HG03039 (cell line): Measurements from ENCODE around the gene NF1.
A peak's percentile ranks its signal among the peaks of the same experiment; 100 is the strongest.
"Not testable (repeated sequence)": the region's sequence is repeated elsewhere in the genome, so short reads cannot be mapped to it uniquely, and the experiment has no call there.

ENCODE experiments used
- ATAC-seq: cut with Tn5 transposase; IDR thresholded peaks from one replicate; pipeline ENCODE4 v1.9.1; 2021; ENCODE audit warnings: mild to moderate bottlenecking, moderate library complexity; ENCODE audit not compliant: unreplicated experiment

NF1 gene

DNA sequence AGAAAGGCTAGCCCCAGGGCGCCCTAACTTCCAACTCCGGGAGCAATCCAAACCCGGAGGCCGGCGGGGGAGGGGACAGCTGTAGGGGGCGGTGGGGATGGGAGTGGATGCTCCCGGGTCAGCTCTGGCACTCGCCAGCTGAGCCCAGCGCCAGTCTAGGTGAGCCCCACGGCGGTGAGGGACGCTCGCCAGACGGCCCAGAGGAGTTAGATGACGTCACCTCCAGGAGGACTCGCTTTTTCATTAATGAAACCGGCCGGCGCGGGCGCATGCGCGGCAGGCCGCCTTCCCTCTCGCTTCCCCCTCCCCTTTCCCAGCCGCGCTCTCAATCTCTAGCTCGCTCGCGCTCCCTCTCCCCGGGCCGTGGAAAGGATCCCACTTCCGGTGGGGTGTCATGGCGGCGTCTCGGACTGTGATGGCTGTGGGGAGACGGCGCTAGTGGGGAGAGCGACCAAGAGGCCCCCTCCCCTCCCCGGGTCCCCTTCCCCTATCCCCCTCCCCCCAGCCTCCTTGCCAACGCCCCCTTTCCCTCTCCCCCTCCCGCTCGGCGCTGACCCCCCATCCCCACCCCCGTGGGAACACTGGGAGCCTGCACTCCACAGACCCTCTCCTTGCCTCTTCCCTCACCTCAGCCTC lies at the start of gene NF1:
Gene NF1 (plus strand): TSS at position 378 of the 636 bp plus-strand sequence. CDS start 333 bp downstream, outside the sequence.
- ATAC-seq, result peak; percentile 84

GRCh38 chr17:31046856-31047425 lies 47.8 kb upstream of the NF1 start:
- ATAC-seq, result not testable (repeated sequence)

GRCh38 chr17:31048142-31048541 lies 46.6 kb upstream of the NF1 start:
- no peak for ATAC-seq

- no peak for ATAC-seq
Measured at GRCh38 chr17:31048780-31049179, 46.0 kb upstream of the NF1 start.

GRCh38 chr17:31050948-31051347 lies 43.8 kb upstream of the NF1 start:
- no peak for ATAC-seq

GRCh38 chr17:31051506-31051905 lies 43.3 kb upstream of the NF1 start:
- ATAC-seq, result no peak

GRCh38 chr17:31052187-31052889 lies 42.4 kb upstream of the NF1 start:
- no peak for ATAC-seq

DNA sequence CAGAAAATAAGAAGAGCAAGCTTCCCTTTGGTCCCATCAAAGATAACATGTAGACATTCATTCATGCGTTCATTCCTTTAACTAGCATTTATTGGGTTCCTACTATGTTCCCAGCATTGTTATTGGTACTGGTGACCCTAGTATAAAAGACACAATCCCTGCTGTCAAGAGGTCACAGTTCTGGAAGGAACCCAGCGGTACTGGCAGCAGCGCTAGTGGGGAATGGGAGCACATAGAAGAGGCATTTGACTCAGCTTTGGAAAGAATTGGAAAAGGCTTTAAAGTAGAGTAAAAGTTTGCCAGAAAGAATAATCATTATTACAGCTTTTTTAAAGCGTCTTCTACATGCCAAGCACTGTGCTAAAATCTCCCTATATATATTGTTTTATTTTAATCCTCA lies 41.7 kb upstream of the NF1 start:
- ATAC-seq, result no peak

DNA sequence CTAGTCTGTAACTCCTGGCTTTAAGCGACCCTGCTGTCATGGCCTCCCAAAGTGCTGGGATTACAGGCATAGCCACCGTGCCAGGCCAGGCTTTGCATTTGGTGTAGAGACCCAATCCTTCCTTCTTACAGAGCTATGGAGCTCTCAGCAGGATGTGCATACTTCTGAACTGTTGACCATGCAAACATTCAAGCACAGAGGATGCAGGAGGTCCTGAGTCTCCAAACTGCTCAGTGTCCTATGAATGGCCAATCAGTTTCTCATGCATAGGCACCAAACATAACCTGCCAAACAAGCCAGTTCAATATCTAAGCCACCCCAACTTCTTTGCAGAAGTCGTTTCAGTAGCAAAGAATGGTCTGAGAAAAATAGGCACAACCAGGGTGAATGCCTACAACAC lies 40.0 kb upstream of the NF1 start:
- ATAC-seq, result no peak

- ATAC-seq, result no peak
Measured at GRCh38 chr17:31058976-31059375, 35.8 kb upstream of the NF1 start.

DNA sequence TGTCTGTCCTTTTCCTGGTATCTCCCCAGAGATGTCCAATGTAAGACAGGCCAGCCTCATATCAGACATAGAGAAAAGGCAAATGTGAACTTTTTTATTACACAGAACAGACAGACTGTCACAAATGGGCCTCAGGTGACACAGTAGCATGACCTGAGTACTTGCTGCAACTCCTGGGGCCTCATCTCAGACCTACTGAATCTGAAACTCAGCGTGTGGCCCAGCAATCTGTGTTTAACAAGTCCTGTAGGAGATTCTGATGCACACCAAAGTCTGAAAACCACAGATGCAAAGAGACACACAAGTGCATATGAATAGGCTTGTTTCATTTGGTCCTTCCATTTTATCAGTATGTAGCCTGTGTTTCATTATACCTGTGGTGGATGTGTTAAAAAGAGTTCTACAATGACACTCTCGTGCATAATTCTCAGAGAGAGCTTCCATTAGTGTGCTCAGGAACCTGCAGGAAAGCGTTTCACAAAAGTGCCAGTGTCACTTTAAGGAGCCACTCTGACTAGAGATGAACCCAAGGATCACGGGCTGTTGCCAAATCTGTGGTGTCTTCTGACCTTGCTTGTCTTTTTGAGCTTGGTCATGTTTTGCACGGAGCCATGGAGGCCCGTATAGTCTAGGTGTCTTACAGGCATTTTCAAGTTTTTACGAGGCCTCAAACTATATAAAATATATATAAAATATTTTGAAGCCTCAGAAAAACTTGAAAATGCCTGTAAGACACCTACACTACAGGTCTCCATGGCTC lies 33.8 kb upstream of the NF1 start:
- no peak for ATAC-seq

DNA sequence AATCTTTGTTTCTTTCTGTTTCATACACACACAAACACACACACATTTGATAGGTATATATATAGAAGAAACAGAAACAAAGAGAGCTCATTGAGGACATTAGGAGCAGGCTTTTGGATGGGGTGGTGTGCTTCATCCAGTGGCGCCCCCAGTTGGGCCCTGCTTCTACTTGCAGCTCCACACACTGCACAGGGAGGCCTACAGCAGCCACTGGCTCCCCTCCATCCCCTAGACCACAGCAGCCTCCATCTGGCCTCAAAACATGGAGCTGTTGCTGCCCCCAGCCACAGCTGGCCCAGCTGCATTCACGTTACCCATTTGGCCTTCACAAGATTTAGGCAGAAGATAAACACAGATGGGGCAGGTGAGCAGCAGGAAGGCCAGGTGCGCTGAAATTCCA lies 33.1 kb upstream of the NF1 start:
- no peak for ATAC-seq

- ATAC-seq, result no peak
Measured at GRCh38 chr17:31062346-31062745, 32.4 kb upstream of the NF1 start.

DNA sequence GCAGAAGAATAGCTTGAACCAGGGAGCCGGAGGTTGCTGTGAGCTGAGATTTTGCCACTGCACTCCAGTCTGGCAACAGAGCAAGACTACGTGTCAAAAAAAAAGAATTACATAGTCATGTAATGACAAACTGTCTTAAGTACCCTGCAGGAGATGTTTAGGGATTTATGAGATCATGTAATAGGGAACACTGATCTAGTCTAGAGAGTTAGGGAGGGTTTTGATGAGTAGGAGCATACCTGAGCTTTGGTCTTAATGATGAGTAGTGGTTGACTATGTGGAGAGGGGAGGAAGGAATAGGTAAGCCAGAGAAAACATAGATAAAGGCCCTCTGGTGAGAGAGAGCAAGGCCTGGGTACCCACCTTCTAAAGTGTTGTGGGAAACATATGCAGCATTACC lies 30.1 kb upstream of the NF1 start:
- ATAC-seq, result no peak

DNA sequence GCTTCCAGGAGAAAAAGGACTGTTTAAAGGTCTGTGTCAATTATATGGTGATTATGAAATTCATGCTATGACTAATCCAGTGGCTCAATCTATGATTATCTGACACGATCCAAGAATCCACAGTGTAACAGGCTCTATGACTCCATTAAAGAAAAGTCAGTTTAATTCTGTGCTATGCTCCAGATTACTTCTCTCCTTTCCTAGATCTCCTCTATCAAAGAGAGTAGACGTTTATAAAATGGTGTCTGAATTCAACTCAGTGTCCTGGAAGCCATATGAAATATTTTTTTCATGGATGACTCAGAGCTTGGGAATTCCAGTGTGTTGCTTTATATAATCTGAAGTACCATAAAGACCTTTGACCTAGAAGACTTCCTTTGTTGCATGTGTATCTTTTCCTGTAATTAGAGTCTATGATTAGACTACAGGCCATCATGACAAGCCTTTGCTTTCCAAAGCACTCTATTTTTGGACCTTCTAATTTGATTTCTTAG lies 27.0 kb upstream of the NF1 start:
- no peak for ATAC-seq

DNA sequence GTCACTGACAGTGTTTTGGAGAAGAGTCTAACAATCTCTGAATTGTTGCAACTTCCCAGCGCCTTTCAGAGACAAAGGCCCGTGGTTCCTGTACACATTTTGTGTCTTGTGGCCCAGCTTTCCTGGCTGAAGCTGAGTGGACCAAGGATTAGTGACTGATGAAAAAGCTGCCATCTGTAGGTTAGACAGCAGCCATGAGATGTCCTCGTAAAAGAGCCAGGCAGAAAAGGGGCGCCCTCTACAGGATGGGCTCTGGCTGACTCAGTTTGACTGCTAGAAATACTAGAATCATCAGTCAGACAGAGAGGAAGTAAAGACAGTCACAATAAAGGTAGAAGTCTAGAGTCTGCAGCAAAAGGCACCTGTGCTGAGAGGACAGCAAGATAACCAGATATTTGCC lies 26.5 kb upstream of the NF1 start:
- no peak for ATAC-seq

DNA sequence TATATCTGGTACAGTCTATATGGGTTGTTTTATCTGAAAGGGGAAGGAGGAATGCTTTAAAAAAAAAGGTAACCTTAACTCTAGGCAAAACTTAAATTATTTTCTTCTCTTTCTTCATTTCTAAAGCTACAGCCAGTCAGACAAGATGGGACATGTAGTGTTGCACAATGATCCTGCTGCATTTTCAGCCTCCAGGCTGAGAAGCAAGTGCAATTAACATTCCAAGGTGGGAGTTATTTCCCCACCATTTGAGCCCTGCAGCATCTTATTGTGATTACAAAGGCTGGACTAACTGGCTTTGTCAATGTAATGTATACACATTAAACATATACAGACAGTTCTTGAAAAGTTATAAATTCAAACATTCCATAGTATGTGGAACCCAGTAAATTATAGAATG lies 22.6 kb upstream of the NF1 start:
- no peak for ATAC-seq

DNA sequence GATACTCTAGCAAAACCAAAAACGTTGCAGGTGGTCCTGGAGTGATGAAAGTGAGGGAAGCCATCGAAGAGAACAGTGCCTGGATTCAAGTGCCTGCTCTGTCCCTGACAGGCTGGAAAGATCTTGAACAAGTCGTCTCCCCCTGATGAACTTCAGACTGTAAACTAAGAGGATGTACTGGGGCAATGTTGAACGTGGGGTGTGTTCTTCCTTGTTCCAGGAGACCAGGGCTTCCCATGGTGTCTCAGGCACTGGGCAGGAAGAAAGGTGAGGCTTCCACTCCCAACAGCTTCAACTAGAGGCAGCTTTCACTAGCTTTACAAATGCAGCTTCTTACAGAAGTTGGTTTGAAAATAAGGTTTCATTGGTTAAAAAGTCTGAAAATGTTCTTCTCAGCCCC lies 21.4 kb upstream of the NF1 start:
- ATAC-seq, result no peak

- no peak for ATAC-seq
Measured at GRCh38 chr17:31074772-31075555, 19.8 kb upstream of the NF1 start.

GRCh38 chr17:31078290-31078689 lies 16.5 kb upstream of the NF1 start:
- ATAC-seq, result no peak

GRCh38 chr17:31079731-31080130 lies 15.0 kb upstream of the NF1 start:
- ATAC-seq, result no peak
